Measurements from ENCODE around the gene DNAJC10.
"Not testable (repeated sequence)": the region's sequence is repeated elsewhere in the genome, so short reads cannot be mapped to it uniquely, and the experiment has no call there.

The DNAJC10 gene, protein sequence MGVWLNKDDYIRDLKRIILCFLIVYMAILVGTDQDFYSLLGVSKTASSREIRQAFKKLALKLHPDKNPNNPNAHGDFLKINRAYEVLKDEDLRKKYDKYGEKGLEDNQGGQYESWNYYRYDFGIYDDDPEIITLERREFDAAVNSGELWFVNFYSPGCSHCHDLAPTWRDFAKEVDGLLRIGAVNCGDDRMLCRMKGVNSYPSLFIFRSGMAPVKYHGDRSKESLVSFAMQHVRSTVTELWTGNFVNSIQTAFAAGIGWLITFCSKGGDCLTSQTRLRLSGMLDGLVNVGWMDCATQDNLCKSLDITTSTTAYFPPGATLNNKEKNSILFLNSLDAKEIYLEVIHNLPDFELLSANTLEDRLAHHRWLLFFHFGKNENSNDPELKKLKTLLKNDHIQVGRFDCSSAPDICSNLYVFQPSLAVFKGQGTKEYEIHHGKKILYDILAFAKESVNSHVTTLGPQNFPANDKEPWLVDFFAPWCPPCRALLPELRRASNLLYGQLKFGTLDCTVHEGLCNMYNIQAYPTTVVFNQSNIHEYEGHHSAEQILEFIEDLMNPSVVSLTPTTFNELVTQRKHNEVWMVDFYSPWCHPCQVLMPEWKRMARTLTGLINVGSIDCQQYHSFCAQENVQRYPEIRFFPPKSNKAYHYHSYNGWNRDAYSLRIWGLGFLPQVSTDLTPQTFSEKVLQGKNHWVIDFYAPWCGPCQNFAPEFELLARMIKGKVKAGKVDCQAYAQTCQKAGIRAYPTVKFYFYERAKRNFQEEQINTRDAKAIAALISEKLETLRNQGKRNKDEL

DNA sequence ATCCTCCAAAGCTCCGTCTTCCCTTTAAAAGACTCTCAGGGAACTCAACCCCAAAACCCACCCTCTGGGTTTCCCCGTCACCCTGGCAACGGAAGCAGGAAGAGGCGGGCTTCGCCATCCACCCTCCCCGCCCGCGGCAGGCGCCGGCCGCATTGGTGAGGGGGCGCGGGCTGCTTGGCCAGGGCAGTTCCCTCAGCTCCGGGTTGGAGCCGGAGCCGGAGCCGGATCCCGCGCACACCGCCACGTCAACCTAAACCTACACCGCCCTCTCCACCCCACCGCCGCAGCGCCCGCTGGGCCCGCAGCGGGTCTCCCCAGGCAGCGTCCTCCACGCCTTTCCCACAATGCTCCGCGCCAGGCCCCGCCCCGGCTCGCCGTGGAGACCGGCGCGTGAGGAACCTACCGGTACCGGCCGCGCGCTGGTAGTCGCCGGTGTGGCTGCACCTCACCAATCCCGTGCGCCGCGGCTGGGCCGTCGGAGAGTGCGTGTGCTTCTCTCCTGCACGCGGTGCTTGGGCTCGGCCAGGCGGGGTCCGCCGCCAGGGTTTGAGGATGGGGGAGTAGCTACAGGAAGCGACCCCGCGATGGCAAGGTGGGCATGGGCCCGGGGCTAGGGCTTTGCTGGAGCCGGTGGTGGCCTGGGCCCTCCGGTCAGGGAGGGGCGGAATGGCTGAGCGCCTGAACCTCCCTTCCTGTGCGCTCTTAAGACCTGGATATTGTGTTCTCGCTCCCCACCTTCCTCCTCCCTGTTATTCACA is at the start of gene DNAJC10:
DNAJC10 (plus strand) TSS at position 366 of the 758 bp plus-strand sequence. CDS start 1,830 bp downstream, outside the sequence.
- FAIRE-seq, result peak; percentile 88
- peak; percentile 62 for DNase-seq (ENCODE audit: insufficient read length, low spot score)

DNA sequence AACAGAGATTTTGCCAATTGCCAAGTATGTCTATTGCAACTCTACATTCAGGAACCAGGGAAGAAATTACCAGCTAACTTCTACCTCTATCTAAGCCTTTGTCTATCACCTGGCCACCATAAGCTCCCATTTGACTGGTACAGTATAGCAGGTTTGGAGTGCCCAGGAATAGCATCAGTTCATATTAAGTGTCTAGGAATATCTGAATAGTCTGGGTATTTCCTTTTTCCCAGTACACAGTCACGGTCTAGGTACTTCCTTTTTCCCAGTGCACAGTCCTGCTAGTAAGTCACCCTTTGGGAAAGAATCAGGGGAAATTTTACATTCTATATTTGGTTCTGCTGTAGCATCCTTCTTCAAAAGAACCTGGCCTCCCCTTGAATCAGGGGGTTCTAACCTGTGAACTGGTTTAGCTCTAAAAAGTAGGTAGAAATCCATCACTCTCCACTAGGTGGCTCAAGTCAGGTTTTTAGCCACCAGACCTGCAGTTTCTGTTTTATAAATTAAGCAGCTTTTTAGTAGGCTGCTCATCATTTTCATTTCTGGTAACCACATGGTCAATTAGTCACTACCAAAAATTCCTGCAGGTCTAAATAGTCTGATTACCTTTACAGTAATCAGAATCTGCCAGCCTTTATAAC is 49.3 kb upstream of the DNAJC10 start:
- DNase-seq (ENCODE audit: insufficient read length, low spot score), result peak; percentile 20
- FAIRE-seq, result peak; percentile 66

DNA sequence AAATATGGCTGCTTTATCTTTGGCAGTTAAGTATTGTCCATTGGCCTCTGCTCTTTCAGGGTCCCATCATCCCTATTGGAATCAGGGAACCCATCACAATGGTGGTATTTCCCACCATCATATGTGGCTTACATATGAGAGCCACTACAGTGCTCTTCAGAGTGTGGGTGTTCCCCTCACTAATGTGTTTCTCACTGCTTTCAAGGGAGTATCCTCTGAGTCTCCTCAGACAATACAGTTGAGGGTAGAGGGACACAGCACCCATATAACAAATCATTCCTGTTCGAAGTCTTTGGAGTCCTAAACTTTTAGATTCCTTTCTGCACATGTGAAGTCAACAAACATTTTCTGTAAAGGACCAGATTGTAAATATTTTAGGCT is 48.8 kb upstream of the DNAJC10 start:
- DNase-seq (ENCODE audit: insufficient read length, low spot score) (no peak), FAIRE-seq (no peak)

DNA sequence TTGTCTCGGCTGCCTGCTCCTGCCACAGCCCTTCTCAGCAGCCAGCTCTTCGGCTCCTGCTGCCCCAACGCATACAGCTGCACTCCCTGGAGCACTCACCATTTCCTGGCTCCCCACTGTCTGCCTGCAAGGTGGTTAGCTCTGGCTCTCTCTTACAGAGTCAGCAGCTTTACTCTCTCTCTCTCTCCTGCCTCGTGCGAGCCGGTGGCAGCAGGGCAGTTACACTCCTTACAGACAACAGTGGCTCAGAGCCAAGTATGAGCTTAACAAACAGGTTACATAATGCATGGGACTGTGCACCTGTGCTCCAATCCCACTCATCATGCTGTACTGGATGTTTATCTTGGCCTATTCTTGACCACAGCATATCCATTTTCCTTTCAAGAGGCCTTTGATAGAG is 47.4 kb upstream of the DNAJC10 start:
- DNase-seq (ENCODE audit: insufficient read length, low spot score) (no peak), FAIRE-seq (no peak)

DNA sequence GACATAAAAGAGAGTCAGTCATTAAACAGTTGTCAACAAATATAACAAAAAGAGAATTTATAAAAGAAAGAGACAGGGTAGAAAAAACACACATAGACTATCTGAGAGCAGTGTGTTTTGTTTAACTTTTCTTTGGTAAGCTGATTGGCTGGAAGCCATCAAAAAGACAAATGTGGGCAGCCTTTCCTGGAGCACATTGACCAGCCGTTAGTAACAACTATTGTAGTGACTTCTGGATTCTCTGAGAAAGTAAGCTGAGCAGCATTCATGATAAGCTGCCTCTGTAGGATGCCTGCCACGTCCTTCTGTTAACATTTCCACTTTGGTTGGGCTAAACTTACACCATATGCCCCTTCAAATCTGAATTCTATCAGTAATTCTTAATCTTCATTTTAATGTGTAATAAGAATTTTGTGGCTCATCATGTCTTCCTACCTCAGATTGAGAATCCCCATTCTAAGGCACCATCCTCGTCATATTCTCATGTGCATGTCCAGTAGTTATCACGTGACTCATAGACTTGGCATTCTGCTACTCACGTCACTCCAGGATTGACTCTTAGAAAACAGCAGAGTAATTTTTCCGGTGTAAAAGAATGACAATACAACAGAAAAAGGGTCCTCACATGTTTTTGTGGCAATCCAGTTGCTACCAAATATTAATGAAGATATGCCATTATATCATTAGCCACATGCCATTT is 43.4 kb upstream of the DNAJC10 start:
- no peak for FAIRE-seq
- DNase-seq (ENCODE audit: insufficient read length, low spot score), result no peak

DNA sequence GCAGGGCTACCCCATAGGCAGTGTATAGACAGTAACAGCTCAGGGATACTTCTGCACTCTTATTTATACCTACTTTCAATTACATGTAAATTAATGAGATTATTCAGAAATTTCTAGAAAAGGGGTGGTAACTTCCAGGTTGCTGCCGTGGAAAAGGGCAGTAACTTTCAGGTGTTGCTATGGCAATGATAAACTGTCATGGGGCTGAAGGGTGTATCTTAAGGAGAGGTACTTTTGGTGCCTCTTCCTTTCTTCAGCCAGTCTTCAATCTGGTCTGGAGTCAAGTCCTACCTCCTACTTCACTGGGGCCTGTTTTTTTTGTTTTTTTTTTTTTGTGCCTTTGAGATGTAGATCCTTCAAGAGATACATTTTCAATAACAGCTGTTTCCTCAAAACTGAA is 35.2 kb upstream of the DNAJC10 start:
- no peak for DNase-seq (ENCODE audit: insufficient read length, low spot score)
- FAIRE-seq, result no peak

DNA sequence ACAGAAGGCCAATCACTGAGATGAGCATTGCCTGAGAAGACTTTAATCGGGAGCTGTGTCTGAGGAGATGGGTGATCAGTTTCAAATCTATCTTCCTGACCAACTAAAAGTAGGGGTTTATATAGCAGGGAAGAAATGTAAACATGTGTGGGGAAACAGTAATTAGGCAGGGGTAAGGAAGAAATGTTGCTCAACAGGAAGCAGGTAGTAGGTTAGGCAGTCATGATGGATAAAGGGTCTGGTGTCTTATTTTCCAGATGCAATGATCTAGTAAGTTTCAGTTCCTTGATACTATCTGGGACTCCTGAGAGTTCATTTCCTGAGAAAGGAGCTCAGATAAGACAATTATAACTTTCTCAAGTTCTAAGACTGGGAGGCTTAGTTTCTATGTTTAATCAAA is 33.8 kb upstream of the DNAJC10 start:
- FAIRE-seq (no peak), DNase-seq (ENCODE audit: insufficient read length, low spot score) (no peak)

DNA sequence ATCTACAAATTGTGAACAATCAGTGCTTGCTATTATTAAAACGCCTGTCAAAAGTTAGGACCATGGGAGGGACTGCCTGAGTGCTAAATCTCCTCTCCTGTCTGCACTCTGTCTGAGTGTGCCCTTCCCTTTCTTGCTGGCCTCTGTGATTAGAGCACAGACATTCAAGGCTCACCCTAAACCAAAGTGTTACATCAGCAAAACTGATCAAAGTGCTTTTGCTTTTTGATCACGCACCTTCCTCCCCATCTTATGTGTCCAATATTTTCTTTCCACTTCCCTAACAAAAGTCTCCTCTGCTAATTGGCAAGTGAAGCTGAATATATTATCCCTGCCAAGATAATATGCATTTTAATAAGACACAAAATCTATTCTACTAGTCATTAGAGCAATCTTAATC is 30.5 kb upstream of the DNAJC10 start:
- DNase-seq (ENCODE audit: insufficient read length, low spot score) (no peak), FAIRE-seq (no peak)

DNA sequence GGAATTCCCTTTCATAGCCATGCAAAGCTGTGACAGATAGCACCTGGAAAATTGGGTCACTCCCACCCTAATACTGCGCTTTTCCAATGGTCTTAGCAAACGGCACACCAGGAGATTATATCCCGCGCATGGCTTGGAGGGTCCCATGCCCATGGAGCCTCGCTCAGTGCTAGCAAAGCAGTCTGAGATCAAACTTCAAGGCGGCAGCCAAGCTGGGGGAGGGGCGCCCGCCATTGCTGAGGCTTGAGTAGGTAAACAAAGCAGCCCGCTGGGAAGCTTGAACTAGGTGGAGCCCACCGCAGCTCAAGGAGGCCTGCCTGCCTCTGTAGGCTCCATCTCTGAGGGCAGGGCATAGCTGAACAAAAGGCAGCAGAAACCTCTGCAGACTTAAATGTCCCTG is 29.3 kb upstream of the DNAJC10 start:
- DNase-seq (ENCODE audit: insufficient read length, low spot score); FAIRE-seq: not testable (repeated sequence)

DNA sequence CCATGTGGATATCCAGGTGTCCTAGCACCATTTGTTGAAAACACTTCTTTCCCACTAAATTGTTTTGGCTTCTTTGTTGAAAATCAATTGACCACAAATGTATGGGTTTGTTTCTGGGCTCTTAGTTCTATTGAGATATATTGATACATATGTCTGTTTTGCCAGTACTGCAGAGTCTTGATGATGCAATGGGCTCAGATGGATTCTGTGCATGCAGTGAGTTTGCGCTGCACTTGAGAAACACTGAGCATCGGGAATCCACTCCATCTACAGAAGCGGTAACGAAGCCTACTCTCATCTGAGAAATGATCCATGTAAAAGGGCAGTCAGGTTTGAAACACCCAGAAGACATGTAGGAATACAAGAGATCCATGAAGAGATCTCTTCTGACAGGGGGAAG is 21.9 kb upstream of the DNAJC10 start:
- DNase-seq (ENCODE audit: insufficient read length, low spot score), result no peak
- no peak for FAIRE-seq

DNA sequence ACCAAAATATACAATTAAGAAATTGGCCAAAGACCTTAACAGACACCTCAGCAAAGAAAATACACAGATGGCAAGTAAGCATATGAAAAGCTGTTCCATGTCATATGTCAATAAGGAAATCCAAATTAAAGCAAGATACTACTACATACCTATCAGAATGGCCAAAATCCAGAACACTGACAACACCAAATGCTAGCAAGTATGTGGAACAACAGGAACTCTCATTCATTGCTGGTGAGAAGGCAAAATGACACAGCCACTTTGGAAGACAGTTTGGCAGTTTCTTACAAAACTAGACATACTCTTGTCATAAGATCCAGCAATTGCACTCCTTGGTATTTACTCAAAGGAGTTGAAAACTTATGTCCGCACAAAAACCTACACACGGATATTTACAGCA is 20.3 kb upstream of the DNAJC10 start:
- no peak for FAIRE-seq

DNA sequence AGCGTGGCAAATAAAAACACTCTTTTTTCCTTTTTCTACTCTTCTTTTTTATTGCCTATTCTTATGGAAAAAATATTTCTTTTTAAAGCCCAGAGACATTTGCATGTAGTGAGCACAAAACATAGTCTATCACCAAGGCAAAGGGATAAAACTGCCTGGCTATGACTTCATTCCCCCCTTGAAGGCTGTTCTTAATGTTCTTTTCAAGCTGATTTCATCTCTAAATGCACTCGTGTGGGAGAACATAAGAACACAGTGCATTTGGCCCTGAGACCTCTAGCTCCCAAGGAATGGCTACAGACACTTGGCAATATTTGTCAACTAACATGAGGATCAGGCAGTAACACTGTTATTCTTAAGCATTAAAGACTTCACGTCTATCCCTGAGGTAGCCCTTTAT is 17.4 kb upstream of the DNAJC10 start:
- FAIRE-seq (no peak), DNase-seq (ENCODE audit: insufficient read length, low spot score) (no peak)

More for the DNA sequence above, 20.3 kb upstream of the DNAJC10 start:
- no peak for DNase-seq (ENCODE audit: insufficient read length, low spot score)

DNA sequence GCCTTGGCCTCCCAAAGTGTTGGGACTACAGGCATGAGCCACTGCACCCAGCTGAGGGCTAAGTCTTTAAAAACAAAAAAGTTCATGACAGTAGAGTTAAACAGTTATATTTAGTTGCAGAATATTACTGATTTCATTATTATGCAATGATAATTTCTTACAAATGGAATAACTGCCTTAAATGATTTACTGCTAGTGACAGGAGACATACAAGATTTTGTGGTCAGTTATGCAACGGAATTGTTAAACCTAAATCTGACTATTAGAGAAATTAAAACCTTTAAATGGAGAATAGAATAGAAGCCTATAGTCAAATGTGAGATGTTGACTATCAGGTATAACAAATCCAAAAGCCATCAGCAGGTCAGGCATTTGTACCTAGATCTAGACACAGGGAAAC is 10.3 kb upstream of the DNAJC10 start:
- FAIRE-seq, result no peak
- DNase-seq (ENCODE audit: insufficient read length, low spot score), result no peak

DNA sequence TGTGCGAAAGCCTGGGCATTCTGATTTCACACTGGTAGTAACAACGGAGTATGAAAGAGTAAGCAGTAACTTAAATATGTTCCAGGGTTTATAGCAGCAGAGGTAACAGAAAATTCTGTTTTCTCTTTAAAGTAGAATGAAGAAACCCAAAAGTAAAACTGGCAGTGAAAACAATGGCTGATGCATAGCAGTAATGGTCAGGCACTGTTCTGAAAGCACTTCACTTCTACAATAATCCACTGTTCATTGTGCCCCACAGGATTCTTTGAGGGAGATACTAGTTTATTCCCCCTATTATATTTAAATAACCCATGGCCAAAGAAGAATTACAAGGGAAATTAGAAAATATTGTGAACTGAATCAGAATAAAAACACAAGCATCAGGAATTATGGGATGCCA is 9.3 kb upstream of the DNAJC10 start:
- FAIRE-seq, result no peak
- no peak for DNase-seq (ENCODE audit: insufficient read length, low spot score)

DNA sequence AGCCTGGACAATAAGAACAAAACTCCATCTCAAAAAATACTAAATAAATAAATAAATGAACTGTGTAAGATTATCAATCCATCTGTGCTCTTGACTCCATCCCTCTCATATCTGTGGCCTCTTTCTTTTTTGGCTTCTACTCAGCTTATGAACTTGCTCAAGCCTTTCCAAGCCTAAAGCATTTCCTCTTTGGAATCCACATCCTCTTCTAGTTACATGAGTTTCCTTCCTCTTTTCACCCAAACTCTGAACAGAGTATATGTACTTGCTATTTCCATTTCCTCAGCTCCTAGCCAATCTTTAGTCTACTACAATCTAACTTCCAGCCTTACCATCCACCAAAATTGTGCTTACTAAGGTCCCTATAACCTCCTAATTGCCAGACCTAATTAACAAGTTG is 2.5 kb upstream of the DNAJC10 start:
- DNase-seq (ENCODE audit: insufficient read length, low spot score), result no peak
- no peak for FAIRE-seq

DNA sequence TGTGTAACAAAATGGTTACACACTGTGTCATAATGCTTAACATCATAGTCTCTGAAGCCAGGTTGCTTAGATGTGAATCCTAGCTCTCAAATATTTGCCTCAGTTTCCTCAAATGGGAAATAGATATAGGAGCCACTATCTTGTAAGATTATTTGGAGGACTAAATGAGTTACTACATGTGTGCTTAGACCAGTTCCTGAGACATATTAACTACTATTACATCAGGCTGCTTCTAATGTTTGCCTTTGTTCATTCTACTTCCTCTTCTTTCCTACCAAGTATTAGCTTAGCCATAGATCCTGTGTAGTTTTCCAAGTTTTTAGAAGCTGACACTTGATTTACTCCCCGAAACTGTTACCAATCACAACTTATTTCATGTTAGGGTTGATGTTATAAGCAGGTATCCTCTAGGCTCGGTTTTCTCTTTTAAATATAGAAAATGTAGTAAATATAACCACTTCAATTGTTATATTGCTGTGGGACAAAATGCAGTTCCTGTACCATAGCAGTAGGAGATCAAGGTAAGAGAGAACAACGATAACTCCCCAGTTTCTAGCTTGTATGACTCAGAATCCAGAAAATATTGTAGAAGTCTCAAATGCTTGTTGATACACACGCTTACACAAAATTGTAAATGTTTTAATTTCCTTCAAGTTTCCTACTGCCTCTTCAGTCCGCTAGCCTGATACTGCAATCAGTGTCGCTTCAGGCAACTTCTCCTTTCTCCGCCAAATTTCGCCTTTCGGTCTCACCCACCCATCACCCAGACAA is 751 bp upstream of the DNAJC10 start:
- FAIRE-seq (no peak), DNase-seq (ENCODE audit: insufficient read length, low spot score) (no peak)

DNA sequence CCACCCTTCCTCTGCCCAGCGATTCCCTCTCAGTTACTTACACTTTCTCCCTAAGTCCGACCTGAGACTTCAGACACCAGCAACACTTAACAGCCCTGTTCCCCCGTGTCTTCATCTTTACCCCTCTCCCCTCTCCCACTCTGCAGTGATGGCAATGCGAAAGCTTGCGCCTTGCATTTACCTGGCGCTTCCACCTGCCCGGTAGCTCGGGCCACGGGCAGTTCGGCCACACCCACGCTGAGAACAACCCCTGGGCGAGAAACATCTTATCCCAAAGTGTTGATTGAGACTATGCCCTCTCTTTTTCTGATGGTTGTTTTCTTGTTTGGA is 558 bp downstream of the DNAJC10 start:
- DNase-seq (ENCODE audit: insufficient read length, low spot score) (no peak), FAIRE-seq (peak; percentile 35)

DNA sequence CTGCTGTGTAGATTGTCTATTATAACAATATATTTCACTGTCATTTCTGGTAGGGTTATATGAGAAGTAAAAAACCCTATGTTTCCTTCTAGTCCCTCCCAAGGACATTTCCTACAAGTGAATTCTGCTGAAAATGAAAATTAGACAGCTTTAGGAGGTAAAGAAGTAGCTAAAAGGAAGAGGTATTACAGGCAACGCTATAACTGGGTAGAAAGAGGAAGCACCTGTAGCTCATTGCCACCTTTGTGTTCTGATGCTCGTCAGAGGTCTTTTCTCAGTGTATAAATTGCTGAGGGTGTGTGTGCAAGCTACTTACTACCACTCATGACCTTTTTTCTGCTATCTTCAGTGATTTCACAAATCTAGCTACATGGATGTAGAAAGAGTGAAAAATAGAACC is 1.4 kb downstream of the DNAJC10 start:
- DNase-seq (ENCODE audit: insufficient read length, low spot score) (no peak), FAIRE-seq (peak; percentile 88)

DNA sequence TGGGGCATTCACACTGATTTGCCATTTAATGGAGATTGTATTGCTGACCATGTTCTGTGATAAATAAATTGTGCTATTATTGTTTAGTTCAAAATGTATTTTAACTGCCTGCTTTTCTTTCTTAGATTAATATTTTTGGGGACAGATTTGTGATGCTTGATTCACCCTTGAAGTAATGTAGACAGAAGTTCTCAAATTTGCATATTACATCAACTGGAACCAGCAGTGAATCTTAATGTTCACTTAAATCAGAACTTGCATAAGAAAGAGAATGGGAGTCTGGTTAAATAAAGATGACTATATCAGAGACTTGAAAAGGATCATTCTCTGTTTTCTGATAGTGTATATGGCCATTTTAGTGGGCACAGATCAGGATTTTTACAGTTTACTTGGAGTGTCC is 1.8 kb downstream of the DNAJC10 start:
- DNase-seq (ENCODE audit: insufficient read length, low spot score) (no peak), FAIRE-seq (no peak)

DNA sequence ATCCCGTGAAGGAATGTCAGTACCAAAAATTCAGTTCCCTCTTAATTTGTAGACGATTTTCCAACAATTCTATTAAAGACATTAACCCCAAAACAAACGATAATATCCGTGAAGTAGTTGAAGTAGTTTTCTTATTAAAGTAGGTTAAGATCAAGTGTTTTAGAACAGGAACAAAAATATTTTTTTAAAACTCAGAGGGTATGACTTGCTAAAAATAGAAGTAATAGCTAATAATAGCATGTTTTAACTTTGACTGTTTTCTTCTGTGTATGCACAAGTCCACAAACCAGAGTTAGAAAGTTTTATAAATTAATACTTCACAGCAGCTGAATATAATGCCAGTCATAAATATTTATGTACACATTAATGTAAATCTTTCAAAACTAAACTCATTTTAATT is 2.4 kb downstream of the DNAJC10 start:
- no peak for FAIRE-seq
- DNase-seq (ENCODE audit: insufficient read length, low spot score), result no peak
